HG02610 (cell line): ENCODE results near the gene TTC6.

ENCODE experiments used
- ATAC-seq: cut with Tn5 transposase; IDR thresholded peaks from one replicate; pipeline ENCODE4 v1.9.1; 2021; ENCODE audit warnings: mild to moderate bottlenecking, moderate library complexity; ENCODE audit not compliant: unreplicated experiment

TTC6 gene

GRCh38 chr14:37597914-37598746 is 2.7 kb downstream of the TTC6 start:
- no peak for ATAC-seq

DNA sequence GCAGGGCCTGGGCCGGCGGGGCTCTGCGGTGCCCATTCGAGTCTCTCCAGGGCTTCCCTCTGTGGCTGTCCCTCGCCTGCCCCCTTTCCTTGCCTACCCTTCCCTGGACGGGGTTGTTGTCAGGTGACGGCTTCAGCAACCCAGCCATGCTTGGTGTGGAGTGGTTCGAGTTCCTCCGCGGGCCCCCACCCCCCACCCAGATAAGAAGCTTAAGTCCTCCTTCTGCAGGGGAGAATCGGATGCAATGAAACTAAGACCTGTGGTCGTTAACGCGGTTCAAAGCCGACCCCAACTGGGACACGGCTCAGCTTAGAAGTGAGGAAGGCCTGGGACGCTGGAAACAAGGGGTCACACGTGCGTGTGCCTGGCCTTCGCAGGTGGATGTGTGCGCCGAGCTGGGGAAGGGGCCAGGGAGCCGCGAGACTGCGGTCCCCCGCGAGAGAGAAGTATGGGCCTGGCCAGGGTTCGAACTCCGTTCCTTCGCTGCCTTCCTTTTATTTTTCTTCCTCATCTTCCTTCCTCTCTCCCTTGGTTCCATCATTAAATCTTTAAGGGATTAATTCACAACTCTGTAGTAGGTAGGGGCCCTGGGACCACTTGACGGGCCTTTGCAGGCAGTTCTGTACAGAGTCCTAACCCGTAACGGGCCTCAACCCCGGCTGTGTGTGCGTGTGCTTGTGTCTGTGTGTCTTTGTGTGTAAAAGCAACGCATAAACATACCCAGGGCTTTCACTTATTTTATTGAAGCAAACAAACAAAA is 3.5 kb downstream of the TTC6 start:
- no peak for ATAC-seq

DNA sequence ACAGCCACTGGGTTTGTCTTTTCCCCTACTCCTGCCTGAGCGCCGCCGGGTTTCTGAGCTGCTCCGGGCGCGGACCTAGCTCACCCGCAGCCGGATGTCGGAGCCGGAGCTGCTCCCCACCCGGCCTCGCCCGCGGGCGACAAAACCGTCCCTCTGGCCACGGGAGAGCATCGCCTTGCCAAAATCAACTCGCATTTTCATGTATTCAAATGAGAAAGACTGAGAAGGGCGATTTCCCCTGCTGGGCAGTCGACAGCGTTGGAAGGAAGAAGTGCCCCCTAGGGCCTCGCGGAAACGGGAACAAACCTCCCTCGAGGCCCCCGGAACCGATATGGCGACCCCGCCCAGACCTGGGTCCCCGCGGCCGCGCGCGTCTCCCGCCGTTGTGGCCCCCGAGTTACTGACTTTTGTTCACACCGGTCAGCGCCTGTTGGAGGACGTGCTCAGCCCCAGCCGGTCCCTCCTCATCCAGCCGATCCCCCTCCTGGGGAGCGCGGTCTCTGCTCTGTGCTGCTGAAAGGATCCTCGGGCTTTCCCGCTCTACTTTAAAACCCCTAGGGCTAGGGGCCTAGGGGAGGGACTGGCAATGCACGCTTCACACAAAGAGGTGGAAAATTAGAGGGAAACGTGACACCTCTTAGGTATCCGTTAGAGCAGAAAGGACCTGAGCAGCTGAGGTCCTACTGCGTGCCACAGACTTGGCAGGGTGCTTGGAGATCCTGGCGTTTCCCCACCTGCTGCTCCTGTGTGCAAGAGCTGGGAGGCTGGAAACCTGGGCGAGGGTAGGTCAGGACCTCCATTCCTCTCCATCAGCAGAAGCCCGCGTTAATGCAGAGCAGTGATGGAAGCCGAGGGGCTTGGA is 4.3 kb downstream of the TTC6 start:
- ATAC-seq = no peak

- ATAC-seq = no peak
Observed at GRCh38 chr14:37600880-37601741, 5.7 kb downstream of the TTC6 start.

DNA sequence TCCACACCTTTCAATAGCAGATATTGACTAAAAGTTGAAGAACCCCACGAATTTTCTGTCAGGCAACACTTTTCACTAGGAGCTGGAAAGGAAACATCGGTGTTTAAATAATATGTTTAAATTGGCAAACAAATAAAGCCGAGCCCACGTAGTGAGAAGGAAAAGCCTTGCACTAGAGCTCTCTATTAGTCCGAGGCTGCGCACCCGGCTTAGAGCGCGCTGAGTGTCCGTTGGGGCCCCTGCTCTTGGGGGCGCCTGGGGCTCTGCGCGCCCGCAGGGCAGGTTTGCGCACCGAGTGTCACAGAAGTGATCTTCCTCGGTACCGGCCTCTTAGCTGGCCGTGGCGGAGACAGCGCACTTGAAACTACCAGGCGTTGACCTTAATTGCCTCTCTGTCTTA is 6.4 kb downstream of the TTC6 start:
- ATAC-seq = no peak

DNA sequence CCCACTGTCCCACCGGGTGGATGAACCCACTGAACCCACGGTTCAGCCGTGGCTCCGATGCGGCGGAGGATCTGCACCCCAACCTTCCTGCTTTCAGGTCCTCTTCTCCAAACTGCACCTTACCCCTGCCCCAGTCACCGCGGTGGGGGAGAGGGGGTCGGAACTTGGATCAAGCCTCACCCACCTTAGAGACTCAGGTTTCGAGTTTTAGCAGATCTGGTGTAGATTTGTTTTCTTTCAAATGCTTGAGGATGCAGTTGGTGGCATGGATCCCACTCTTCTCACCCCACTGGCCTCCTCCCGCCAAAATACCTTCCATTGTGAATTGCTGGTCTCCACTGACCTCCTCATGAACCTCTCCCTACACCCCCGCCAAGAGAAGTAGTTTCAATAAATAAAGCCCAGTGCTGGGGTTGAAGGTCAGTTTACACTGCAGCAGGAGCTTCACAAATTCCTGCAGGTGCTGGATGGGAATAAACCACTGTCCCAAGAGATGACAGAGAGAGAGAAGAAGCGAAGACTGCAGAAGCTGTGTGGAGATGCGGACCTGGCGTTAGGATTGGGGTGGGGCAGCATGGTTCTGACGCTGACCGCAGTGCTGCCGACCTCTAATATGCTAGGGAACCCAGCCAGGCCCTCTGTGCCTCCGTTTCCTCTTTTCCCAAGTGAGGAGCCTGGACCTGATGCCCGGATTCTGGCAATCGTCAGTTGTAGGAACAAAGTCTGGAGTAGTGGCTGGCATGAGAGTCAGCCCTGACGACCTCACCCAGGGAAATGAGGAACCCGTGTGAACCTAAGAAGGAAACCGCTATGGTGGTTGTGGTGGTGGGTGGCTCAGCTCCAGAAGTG is 7.4 kb downstream of the TTC6 start:
- no peak for ATAC-seq

GRCh38 chr14:37603688-37604251 is 8.3 kb downstream of the TTC6 start:
- no peak for ATAC-seq

DNA sequence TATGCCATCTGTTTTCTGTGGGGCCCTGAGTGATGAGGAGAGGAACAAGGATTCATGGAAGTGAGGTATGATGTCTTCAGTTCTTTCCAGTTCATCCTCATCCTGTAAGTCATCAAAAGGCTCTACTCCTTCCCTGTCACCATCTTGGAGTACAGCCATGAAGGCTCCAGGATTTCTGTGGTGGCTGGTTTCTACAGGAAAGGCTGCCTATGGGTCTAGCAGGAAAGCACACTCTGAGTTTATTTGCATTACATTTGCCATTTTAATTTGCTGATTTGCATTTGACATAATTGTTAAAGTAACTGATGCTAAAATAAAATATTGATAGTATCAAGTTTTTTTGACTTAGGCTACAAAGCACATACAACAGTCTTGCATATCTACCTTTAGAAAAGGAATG is 11.2 kb downstream of the TTC6 start:
- no peak for ATAC-seq

- ATAC-seq = no peak
Observed at GRCh38 chr14:37608649-37609048, 13.2 kb downstream of the TTC6 start.

DNA sequence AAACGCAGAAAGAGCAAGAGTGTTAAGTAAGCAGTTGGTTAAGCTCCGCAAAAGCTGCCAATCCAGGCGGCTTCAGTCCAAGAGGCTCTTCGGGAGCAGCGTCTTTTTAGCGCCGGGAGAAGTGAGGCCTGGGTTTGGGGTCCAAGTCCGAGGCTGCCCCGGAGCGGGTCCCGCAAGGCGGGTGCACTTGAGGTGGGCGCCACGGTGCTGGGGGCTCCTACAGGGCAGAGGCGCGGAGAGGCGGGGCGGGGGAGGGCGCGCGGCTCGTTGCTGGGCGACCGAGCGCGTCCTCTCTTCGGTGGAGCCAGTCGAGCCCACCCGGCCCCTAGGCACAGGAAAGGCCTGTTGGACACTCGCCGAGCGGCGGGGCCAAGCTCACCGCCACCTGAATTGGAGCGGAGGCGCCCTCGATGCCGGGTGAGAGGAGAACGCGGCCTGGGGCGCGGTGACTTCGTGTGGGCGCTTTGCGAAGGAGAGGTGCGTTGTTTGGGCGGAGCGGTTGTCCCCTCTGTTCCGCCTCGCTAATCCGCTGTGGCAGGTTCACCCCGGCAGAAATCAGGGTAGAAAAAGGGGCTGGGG is 15.6 kb downstream of the TTC6 start:
- ATAC-seq = no peak

DNA sequence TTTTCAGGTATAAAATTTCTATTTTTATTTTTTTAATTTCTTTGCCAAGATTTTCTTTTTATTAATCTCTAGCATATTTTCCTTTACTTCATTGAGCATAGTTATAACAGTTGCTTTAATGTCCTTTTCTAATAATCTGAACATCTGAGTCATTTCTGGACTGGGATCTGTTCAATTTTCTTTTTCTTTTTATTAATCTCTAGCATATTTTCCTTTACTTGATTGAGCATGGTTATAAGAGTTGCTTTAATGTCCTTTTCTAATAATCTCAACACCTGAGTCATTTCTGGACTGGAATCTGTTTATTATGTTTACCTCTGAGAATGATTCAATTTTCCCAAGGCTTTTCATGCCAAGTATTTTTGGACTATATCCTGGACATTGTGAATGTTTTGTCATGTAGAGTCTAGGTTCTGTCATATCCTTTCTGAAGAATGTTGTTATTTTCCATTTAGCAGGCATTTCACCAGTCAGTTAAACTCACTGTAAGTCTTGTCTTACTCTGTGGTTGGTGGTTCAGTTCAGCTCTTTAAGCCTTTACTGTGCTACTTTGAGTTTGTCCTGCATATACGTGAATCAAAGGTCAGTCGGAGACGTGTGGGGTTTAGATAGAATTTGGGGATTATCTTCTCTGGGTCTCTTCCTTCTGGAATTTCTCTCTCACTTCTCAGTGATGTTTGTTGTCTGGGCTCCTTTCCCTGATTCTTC is 20.3 kb downstream of the TTC6 start:
- ATAC-seq = no peak

- ATAC-seq = no peak
Observed at GRCh38 chr14:37616853-37617252, 21.4 kb downstream of the TTC6 start.

DNA sequence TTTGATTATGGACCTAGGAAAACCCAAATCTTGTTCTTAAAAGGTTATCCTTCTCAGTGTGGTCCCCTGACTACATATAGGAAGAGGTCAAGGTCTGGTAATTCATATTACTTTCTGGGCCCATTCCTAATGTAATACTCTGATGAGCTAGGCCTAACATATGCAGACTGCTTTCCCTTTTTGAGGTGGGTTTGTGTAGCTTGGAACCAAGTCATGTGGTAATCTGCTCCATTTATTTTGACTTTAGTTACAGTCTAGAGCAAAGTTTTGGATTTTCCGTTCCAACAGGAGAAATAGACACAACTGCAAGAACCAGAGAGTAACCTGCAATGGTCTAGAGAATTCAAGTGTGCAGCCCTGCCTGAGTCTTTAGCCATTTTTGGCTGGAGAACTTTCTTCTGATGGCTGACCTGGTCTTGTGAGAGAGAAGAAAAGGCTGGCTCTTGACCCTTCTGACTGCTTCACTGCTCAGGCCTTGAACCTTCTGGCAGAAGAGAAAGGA is 22.5 kb downstream of the TTC6 start:
- no peak for ATAC-seq

GRCh38 chr14:37618498-37619028 is 23.1 kb downstream of the TTC6 start:
- no peak for ATAC-seq

GRCh38 chr14:37620856-37621255 is 25.4 kb downstream of the TTC6 start:
- ATAC-seq = no peak

- ATAC-seq = no peak
Observed at GRCh38 chr14:37622231-37622923, 26.9 kb downstream of the TTC6 start.

DNA sequence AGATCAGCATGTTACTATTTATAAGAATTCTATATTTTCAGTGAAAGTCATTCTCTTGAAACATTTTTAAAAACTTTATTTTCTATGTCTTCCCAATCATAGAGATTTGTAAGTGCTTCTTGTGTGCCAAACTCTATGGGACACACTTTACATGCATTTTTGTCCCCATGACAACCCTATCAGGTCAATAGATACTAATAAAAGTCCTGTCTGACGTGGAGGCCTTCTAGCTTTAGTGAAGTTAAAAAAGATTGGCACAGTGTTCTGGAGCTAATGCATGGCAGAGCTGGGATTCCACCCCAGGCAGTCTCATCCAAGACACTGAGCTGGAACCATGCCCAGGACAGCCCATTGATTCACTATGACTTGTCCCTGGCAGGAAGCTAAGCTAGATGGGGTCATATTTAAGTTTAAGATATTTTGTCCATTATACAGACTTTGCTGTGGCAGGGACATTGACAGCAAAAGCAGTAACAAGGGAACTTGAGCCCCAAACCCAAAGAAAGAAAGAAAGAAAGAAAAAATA is 28.1 kb downstream of the TTC6 start:
- ATAC-seq = no peak
